Measurements from ENCODE around the gene IGSF8.

Gene IGSF8

GRCh38 chr1:160071289-160071688 is 27.1 kb downstream of the IGSF8 start:
- H3K36me3 ChIP-seq (ENCODE audit: control insufficient read depth, low read length) = no peaks in the 10 kb centered on the region
- H3K9me3 ChIP-seq (ENCODE audit: control insufficient read depth, insufficient read depth, low read length) = no peaks in the 10 kb centered on the region
- no peak for TF ChIP-seq CTCF (IDR thresholded peaks at IDR 0.05; ENCODE audit: low read depth, low read length, poor library complexity, severe bottlenecking)
- TF ChIP-seq EZH2phosphoT487 (IDR thresholded peaks at IDR 0.05; ENCODE audit: borderline replicate concordance, low read length) = no peak
- H3K4me3 ChIP-seq (ENCODE audit: low read length) = no peak overlapping the region
- no peak overlapping the region for H3K4me2 ChIP-seq (ENCODE audit: low read length)
- H3K27ac ChIP-seq (ENCODE audit: low read depth, low read length) = no peak overlapping the region
- H3K9me2 ChIP-seq (replicated peaks; ENCODE audit: control insufficient read depth, low read length) = no peaks in the 10 kb centered on the region
- H3F3A ChIP-seq (ENCODE audit: control insufficient read depth, insufficient read depth) = no peaks in the 10 kb centered on the region
- peaks cover 27% of the 10 kb centered on the region for H3K27me3 ChIP-seq (ENCODE audit: control insufficient read depth, low read length)
- peaks cover 15% of the 10 kb centered on the region for H3K4me1 ChIP-seq (ENCODE audit: control insufficient read depth, low read length)
- H3K79me2 ChIP-seq (ENCODE audit: control insufficient read depth, low read length) = no peaks in the 10 kb centered on the region
- H4K20me1 ChIP-seq (ENCODE audit: control insufficient read depth, insufficient read depth, low read depth, low read length) = no peaks in the 10 kb centered on the region

DNA sequence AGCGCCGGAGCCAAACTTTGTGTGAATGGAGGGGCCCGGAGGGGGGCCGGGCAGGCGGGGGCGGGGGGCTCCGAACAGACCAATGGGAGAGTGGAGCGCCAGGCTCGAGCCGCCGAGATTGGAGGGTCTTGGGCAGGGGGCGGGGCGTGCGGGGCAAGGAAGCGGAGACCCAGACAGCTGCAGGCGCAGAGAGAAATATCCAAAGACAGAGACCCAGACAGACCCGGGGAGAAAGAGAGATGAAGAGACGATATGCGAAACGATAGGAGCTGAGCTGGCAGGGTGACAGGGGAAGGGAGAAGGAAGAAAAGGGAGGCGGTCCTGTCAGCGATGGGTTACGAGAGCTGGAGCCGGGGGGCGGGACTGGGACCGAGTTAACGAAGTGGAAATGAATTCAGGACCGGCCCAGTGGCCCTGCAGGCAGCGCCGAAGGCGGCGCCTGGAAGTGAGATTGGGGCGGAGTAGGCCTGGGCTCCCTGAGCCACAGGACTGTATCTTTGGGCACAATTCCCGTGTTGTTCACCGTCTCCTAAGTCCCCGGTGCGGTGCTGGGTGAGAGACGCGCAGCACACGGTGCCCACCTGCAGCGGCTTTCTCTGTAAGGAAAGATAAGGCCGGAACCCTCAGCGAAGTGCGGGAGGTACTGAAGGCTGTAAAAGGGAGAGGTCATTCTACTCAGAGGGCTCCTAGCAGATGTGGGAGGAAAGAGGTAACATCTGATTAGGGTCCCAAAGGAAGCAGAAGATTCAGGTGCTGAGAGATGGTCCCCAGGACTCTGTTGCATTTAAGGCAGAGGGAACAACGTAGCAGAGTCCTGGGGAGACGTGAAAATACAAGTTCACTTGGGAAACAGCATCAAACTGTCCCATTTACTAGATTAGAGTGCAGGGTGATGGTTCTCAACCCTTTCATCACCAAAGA is 27.9 kb downstream of the IGSF8 start:
- no peaks in the 10 kb centered on the region for H3K9me2 ChIP-seq (replicated peaks; ENCODE audit: control insufficient read depth, low read length)
- no peaks in the 10 kb centered on the region for H3K36me3 ChIP-seq (ENCODE audit: control insufficient read depth, low read length)
- no peaks in the 10 kb centered on the region for H3K9me3 ChIP-seq (ENCODE audit: control insufficient read depth, insufficient read depth, low read length)
- no peak overlapping the region for H3K27ac ChIP-seq (ENCODE audit: low read depth, low read length)
- H3K4me2 ChIP-seq (ENCODE audit: low read length) = peak overlapping the region; percentile 85
- H3F3A ChIP-seq (ENCODE audit: control insufficient read depth, insufficient read depth) = no peaks in the 10 kb centered on the region
- H3K27me3 ChIP-seq (ENCODE audit: control insufficient read depth, low read length) = peaks cover 32% of the 10 kb centered on the region
- H4K20me1 ChIP-seq (ENCODE audit: control insufficient read depth, insufficient read depth, low read depth, low read length) = no peaks in the 10 kb centered on the region
- TF ChIP-seq CTCF (IDR thresholded peaks at IDR 0.05; ENCODE audit: low read depth, low read length, poor library complexity, severe bottlenecking) (no peak), EZH2phosphoT487 (IDR thresholded peaks at IDR 0.05; ENCODE audit: borderline replicate concordance, low read length) (no peak)
- no peaks in the 10 kb centered on the region for H3K79me2 ChIP-seq (ENCODE audit: control insufficient read depth, low read length)
- H3K4me3 ChIP-seq (ENCODE audit: low read length) = peak overlapping the region; percentile 66
- H3K4me1 ChIP-seq (ENCODE audit: control insufficient read depth, low read length) = peaks cover 15% of the 10 kb centered on the region

- Histone ChIP-seq H3K27me3 (ENCODE audit: control insufficient read depth, low read length) (peaks cover 35% of the 10 kb centered on the region), H3K9me3 (ENCODE audit: control insufficient read depth, insufficient read depth, low read length) (no peaks in the 10 kb centered on the region), H3K4me2 (ENCODE audit: low read length) (peak within 1 kb of the TSS; percentile 85), H3K27ac (ENCODE audit: low read depth, low read length) (no peak within 1 kb of the TSS), H3K4me3 (ENCODE audit: low read length) (peak within 1 kb of the TSS; percentile 66), H3K36me3 (ENCODE audit: control insufficient read depth, low read length) (no peaks in the 10 kb centered on the region), H3K79me2 (ENCODE audit: control insufficient read depth, low read length) (no peaks in the 10 kb centered on the region), H3F3A (ENCODE audit: control insufficient read depth, insufficient read depth) (no peaks in the 10 kb centered on the region), H4K20me1 (ENCODE audit: control insufficient read depth, insufficient read depth, low read depth, low read length) (no peaks in the 10 kb centered on the region), H3K4me1 (ENCODE audit: control insufficient read depth, low read length) (peaks cover 15% of the 10 kb centered on the region), H3K9me2 (replicated peaks; ENCODE audit: control insufficient read depth, low read length) (no peaks in the 10 kb centered on the region)
- TF ChIP-seq EZH2phosphoT487 (IDR thresholded peaks at IDR 0.05; ENCODE audit: borderline replicate concordance, low read length) = no peak
- TF ChIP-seq CTCF (IDR thresholded peaks at IDR 0.05; ENCODE audit: low read depth, low read length, poor library complexity, severe bottlenecking) = no peak
Observed at GRCh38 chr1:160069460-160070231, 28.8 kb downstream of the IGSF8 start, which contains the start of gene KCNJ10. KCNJ10 (minus strand) TSS chr1:160070160; CDS start chr1:160042532, 27,628 bp downstream.
